DMS153 treated with DMSO at 0.1 percent for 48 hours (cell line): Measurements from ENCODE around the gene ZNF440.
"Not testable (repeated sequence)": the region's sequence is repeated elsewhere in the genome, so short reads cannot be mapped to it uniquely, and the experiment has no call there.

Source experiments
- DNase-seq: peaks from one replicate; lab custom pipeline; 2025; ENCODE audit not compliant: unreplicated experiment; lab: John Stamatoyannopoulos, UW

ZNF440 gene

GRCh38 chr19:11828957-11829876, 15.1 kb downstream of the ZNF440 start:
- DNase-seq, result not testable (repeated sequence)

GRCh38 chr19:11832253-11832912, 18.3 kb downstream of the ZNF440 start:
- DNase-seq, result no peak

- DNase-seq, result no peak
Measured at GRCh38 chr19:11833541-11833940, 19.5 kb downstream of the ZNF440 start.

- DNase-seq, result not testable (repeated sequence)
Measured at GRCh38 chr19:11835626-11836066, 21.6 kb downstream of the ZNF440 start.

- no peak for DNase-seq
Measured at GRCh38 chr19:11843722-11844121, 29.6 kb downstream of the ZNF440 start.

GRCh38 chr19:11847615-11848014, 33.5 kb downstream of the ZNF440 start:
- not testable (repeated sequence) for DNase-seq

- DNase-seq, result no peak
Measured at GRCh38 chr19:11848200-11848593, 34.1 kb downstream of the ZNF440 start.

GRCh38 chr19:11848594-11849469, 34.8 kb downstream of the ZNF440 start, which contains the start of gene ZNF439:
TSS of gene ZNF439 (plus strand) at chr19:11848726. CDS start at chr19:11848868, 142 bp downstream.
- peak; percentile 88 for DNase-seq

GRCh38 chr19:11850289-11850688, 36.2 kb downstream of the ZNF440 start:
- DNase-seq, result not testable (repeated sequence)

- DNase-seq, result no peak
Measured at GRCh38 chr19:11853358-11853757, 39.3 kb downstream of the ZNF440 start.

- no peak for DNase-seq
Measured at GRCh38 chr19:11856596-11857250, 42.6 kb downstream of the ZNF440 start.

- DNase-seq, result no peak
Measured at GRCh38 chr19:11860721-11861120, 46.6 kb downstream of the ZNF440 start.

- DNase-seq, result no peak
Measured at GRCh38 chr19:11861301-11861700, 47.2 kb downstream of the ZNF440 start.

GRCh38 chr19:11867766-11868165, 53.7 kb downstream of the ZNF440 start:
- not testable (repeated sequence) for DNase-seq

- DNase-seq, result no peak
Measured at GRCh38 chr19:11868188-11868587, 54.1 kb downstream of the ZNF440 start.

- DNase-seq, result no peak
Measured at GRCh38 chr19:11872624-11873023, 58.6 kb downstream of the ZNF440 start.

GRCh38 chr19:11873762-11874161, 59.7 kb downstream of the ZNF440 start:
- DNase-seq, result no peak

GRCh38 chr19:11879687-11880266, 65.7 kb downstream of the ZNF440 start:
- DNase-seq, result not testable (repeated sequence)

GRCh38 chr19:11880598-11880997, 66.5 kb downstream of the ZNF440 start:
- DNase-seq, result no peak

- peak; percentile 0 for DNase-seq
Measured at GRCh38 chr19:11881151-11881800, 67.2 kb downstream of the ZNF440 start.
